Muscle of leg (tissue), 11 donors: ENCODE measurements around the gene PNMA5. TPM values are rescaled to one million over a fixed set of nuclear protein-coding genes. Genes with fewer than 3 reads are reported as not detected.
"Not testable (repeated sequence)": the region's sequence is repeated elsewhere in the genome, so short reads cannot be mapped to it uniquely, and the experiment has no call there.

Experiments
- DNase-seq: peaks from one replicate; pipeline ENCODE4 v3.0.0; 2013
- H3K27ac ChIP-seq: one replicate; pipeline ENCODE4 v1.5.1; 2013; ENCODE audit warnings: mild to moderate bottlenecking, low read length, control low read depth
- H3K27me3 ChIP-seq: one replicate; pipeline ENCODE4 v1.6.1; 2013; ENCODE audit warnings: low read length; ENCODE audit not compliant: control insufficient read depth, insufficient read depth
- H3K36me3 ChIP-seq: one replicate; pipeline ENCODE4 v1.6.1; 2013; ENCODE audit warnings: low read length; ENCODE audit not compliant: control insufficient read depth, insufficient read depth
- H3K4me1 ChIP-seq: one replicate; pipeline ENCODE4 v1.6.1; 2013; ENCODE audit warnings: low read length; ENCODE audit not compliant: control insufficient read depth, insufficient read depth
- H3K4me3 ChIP-seq: one replicate; pipeline ENCODE4 v1.5.1; 2013; ENCODE audit warnings: low read length, control low read depth
- H3K9me3 ChIP-seq: replicated peaks from 2 replicates; pipeline ENCODE4 v1.6.1; 2013; ENCODE audit warnings: low read depth, low read length; ENCODE audit not compliant: control insufficient read depth
- WGBS: methylation state at CpG from one replicate; pipeline ENCODE4 v1.1.5; 2013; ENCODE audit warnings: missing lambda C conversion rate; ENCODE audit not compliant: insufficient coverage; 5-methylcytosine and 5-hydroxymethylcytosine counted together
- polyA plus RNA-seq, 8 donors: library from polyadenylated mRNA; unstranded; fragments of 120-200 nt; gene quantifications; one replicate each; pipeline versions ENCODE4 v1.2.1 to v1.2.3, GENCODE V29; 2013; ENCODE audit warnings: inconsistent platforms in 1 of 8, low replicate concordance in 1 of 8; ENCODE audit not compliant: insufficient read length in 8 of 8, insufficient read depth in 1 of 8
- total RNA-seq: library from RNA; stranded (reverse); fragments of 120-200 nt; gene quantifications from one replicate; pipeline ENCODE4 v1.2.4, GENCODE V29; 2013

The PNMA5 gene
- total and polyA plus RNA-seq, 9 donors, result not detected

DNA sequence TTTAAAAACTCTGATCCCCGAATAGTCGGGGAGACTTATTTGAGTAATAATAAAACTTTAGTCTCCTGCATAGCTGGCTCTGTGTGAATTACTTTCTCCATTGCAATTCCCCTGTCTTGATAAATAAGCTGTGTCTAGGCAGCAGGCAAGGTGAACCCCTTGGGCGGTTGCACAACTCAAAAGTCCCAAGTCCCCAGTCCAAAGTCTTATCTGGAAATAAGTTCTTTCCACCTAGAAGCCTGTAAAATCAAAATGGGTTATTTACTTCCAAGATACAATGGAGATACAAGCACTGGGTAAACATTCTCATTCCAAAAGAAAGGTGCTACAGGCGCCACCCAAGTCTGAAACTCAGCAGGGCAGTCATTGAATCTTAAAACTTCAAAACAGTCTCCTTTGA lies 10.1 kb upstream of the PNMA5 start:
- no peaks in the 10 kb centered on the region for H3K9me3 ChIP-seq
- H3K4me1 ChIP-seq, result no peaks in the 10 kb centered on the region
- peaks cover 6% of the 10 kb centered on the region for H3K27me3 ChIP-seq
- H3K4me3 ChIP-seq, result no peak overlapping the region
- H3K27ac ChIP-seq, result no peak overlapping the region
- no CpG with 5 or more reads among the region's 4 CpGs for WGBS
- no peaks in the 10 kb centered on the region for H3K36me3 ChIP-seq
- no peak for DNase-seq

DNA sequence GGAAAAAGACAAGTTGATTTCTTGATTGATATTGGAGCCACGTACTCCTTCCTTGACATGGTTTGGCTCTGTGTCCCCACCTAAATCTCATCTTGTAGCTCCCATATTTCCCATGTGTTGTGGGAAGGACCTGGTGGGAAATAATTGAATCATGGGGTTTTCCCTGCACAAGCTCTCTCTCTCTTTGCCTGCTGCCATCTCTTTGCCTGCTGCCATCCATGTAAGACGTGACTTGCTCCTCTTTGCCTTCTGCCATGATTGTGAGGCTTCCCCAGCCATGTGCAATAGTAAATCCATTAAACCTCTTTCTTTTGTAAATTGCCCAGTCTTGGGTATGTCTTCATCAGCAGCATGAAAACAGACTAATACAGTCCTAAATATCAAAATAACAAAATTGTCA lies 8.3 kb upstream of the PNMA5 start:
- DNase-seq, H3K4me1 ChIP-seq, H3K27ac ChIP-seq, H3K36me3 ChIP-seq, H3K4me3 ChIP-seq, H3K27me3 ChIP-seq, H3K9me3 ChIP-seq: not testable (repeated sequence)
- WGBS, result 57% methylated on average over 1 of the region's 2 CpGs

DNA sequence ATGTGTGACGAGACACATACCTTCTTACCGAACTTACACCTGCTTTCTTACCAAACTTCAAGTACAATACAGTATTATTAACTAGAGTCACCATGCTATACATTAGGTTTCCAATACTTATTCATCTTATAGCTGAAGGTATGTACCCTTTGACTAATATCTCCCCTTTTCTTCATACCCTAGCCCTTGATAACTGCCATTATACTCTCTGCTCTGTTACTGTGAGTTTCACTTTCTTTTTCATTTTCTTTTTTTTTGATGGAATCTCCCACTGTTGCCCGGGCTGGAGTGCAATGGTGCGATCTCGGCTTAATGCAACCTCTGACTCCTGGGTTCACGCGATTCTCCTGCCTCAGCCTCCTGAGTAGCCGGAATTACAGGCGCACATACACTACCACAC lies 3.4 kb upstream of the PNMA5 start:
- no peak overlapping the region for H3K27ac ChIP-seq
- peaks cover 4% of the 10 kb centered on the region for H3K27me3 ChIP-seq
- no peak for DNase-seq
- H3K36me3 ChIP-seq, result no peaks in the 10 kb centered on the region
- no peak overlapping the region for H3K4me3 ChIP-seq
- 89% methylated on average over 5 of the region's 9 CpGs for WGBS
- H3K9me3 ChIP-seq, result no peaks in the 10 kb centered on the region
- no peaks in the 10 kb centered on the region for H3K4me1 ChIP-seq

DNA sequence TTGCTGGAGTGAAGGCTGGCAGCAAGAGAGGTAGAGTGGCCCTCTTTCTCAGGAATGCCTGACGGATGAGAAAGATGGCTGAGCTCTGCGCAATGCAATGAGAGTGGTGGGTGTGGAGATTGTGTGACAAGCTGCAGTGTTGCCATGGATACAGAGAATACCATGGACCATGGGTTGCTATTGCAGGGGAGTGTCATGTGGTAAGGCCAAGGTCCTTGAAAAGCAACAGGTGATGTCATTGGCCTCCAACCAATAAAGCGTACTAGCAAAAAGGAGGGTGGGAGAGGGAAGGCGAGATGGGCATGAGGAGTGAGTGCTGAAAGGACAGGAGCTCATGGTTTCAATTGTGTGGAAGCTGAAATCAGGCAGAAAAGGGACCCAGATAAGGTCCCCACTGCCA lies 1.8 kb downstream of the PNMA5 start:
- H3K27me3 ChIP-seq, result peaks cover 9% of the 10 kb centered on the region
- H3K4me1 ChIP-seq, result no peaks in the 10 kb centered on the region
- H3K9me3 ChIP-seq, result no peaks in the 10 kb centered on the region
- H3K27ac ChIP-seq, result no peak overlapping the region
- no peaks in the 10 kb centered on the region for H3K36me3 ChIP-seq
- DNase-seq, result no peak
- H3K4me3 ChIP-seq, result no peak overlapping the region
- 69% methylated on average over 4 of the region's 4 CpGs for WGBS

DNA sequence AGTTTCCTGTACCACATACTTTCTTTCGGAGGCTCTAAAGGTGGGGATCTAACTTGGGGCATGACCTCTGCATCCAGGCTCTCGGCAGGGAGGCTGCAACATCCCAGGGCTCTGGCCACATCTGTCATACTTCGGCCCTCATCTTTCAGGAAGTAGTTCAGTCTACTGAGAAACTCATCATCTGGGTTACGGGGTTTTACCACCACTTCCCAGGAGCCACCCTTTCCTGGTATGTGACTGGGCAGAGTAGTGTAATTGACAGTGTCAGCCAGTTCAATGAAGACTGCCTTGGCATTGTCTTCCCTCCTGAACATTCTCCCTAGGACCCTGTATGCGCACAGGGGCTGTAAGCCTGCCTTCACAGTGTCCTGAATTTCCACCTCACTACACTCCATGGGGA lies 2.8 kb downstream of the PNMA5 start:
- 75% methylated on average over 3 of the region's 5 CpGs for WGBS
- H3K4me3 ChIP-seq, result no peak overlapping the region
- no peaks in the 10 kb centered on the region for H3K4me1 ChIP-seq
- H3K27me3 ChIP-seq, result peaks cover 7% of the 10 kb centered on the region
- no peak for DNase-seq
- no peak overlapping the region for H3K27ac ChIP-seq
- no peaks in the 10 kb centered on the region for H3K9me3 ChIP-seq
- H3K36me3 ChIP-seq, result no peaks in the 10 kb centered on the region

DNA sequence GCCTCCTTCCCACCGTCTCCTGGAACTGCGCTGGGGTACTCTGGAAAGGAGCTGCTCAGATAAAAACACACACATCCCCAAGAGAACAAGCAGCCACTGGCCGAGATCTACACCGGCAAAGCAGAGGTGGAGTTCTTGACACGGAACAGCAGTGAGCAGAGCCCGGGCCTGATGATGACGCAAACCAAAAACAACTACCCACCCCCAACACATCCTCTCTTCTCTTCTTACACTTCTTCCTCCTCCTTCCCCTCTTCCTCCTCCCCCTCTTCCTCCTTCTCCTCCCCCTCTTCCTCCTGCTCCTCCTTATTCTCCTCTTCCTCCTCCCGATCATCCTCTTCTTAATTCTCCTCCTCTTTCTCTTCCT lies 4.6 kb downstream of the PNMA5 start:
- H3K27me3 ChIP-seq, result peaks cover 7% of the 10 kb centered on the region
- H3K36me3 ChIP-seq, result no peaks in the 10 kb centered on the region
- no peaks in the 10 kb centered on the region for H3K9me3 ChIP-seq
- H3K4me3 ChIP-seq, result no peak overlapping the region
- DNase-seq, result peak; percentile 41
- no peak overlapping the region for H3K27ac ChIP-seq
- no peaks in the 10 kb centered on the region for H3K4me1 ChIP-seq
- 53% methylated on average over 5 of the region's 8 CpGs for WGBS

DNA sequence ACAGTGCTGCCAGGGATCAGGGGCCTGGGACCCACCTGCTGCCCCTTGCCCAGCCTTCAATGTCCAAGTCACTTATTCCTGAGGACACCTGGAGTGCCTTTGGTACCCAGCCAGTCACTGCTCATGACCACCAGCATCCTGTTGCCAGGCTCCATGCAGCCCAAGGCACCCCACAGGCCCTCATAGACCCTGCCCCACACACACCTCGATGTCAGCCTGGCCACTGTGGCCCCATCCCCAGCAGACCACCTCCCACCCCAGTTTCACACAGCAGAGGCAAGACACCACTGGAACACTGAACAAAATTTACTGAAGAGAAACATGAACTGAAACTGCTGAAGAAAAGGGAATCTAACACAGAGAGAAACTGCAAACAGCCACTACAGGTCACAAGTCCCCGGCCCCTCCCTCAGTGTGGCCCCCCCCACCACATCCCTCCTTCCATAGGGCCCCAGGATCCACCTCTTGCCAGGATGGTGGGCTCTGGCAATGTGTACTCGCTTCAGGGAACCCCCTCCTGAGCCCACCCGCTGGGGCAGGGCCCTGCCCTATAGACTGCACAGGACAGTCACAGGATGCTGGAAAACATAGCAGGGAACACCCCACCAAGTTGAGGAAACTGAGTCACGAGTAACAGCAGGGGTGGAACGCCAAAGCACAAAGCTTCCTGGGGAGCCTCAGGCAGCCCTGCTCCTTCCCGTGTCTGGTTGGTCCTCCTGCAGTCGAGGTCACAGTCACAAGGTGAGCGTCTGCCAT lies 5.2 kb downstream of the PNMA5 start:
- H3K27me3 ChIP-seq, result peaks cover 7% of the 10 kb centered on the region
- no peaks in the 10 kb centered on the region for H3K4me1 ChIP-seq
- no peak overlapping the region for H3K27ac ChIP-seq
- WGBS, result 54% methylated on average over 8 of the region's 9 CpGs
- no peaks in the 10 kb centered on the region for H3K9me3 ChIP-seq
- peak; percentile 27 for DNase-seq
- H3K36me3 ChIP-seq, result no peaks in the 10 kb centered on the region
- no peak overlapping the region for H3K4me3 ChIP-seq

DNA sequence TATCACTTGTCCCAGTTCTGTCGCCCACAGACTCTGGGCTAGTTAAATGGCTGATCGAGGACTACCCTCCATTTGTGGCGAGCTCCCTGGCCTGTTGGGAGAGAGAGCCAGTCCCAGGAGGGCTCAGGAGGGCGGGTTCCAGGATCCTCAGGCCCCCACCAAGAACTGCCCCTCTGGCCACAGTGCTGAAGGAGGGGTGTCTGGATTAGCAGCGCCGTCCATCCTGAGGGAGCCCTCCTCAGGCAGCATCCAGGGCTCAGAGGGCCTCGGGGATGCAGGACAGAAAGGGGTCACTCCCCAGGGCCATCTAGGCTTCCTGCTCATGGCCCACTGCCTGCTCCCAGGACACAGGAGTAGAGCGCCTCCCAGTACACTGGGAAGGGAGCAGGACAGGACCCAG lies 6.1 kb downstream of the PNMA5 start:
- Histone ChIP-seq H3K9me3 (no peaks in the 10 kb centered on the region), H3K27me3 (peaks cover 7% of the 10 kb centered on the region), H3K4me1 (no peaks in the 10 kb centered on the region), H3K4me3 (no peak overlapping the region), H3K36me3 (no peaks in the 10 kb centered on the region), H3K27ac (no peak overlapping the region)
- DNase-seq, result no peak
- WGBS, result 62% methylated on average over 2 of the region's 8 CpGs

DNA sequence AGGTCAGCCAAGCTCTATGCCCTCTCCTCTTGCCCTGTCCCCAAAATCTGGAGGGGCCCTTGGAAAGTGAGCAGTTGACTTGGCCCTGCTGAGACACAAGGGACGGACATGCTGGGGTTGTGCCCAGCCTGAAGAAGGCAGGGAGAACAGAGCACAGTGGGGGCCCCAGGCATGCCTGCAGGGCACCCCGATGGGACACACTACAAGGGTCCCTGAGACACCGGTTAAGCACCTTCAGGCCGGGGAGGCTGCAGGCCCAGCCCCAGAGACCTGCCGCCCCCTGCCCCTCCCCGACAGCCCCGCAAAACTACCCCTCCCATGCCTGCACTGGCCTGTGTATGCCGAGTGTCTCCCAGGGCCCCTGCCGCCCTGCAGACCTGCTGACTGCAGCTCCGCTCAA lies 6.8 kb downstream of the PNMA5 start:
- not testable (repeated sequence) for H3K4me1 ChIP-seq, H3K36me3 ChIP-seq, H3K27me3 ChIP-seq, H3K9me3 ChIP-seq, H3K4me3 ChIP-seq, DNase-seq, H3K27ac ChIP-seq
- 63% methylated on average over 1 of the region's 10 CpGs for WGBS

DNA sequence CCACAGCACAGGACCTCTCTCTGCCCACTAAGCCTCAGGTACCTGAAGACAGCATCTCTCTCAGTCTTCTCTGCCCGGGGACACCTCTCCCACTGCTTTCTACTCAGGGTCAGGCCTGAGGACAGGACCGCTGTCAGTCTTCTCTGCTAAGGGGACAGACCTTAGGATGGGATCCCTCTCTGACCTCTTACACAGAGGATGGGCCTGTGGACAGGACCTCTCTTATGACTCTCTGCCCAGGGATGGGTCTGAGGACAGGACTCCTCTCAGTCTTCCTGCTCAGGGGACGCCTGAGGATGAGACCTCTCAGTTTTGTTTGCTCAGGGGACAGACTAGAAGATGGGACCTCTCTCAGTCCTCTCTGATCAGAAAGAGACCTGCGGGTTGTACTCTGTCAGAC lies 8.5 kb downstream of the PNMA5 start:
- DNase-seq, H3K27me3 ChIP-seq, H3K4me3 ChIP-seq, H3K27ac ChIP-seq, H3K36me3 ChIP-seq, H3K4me1 ChIP-seq, H3K9me3 ChIP-seq: not testable (repeated sequence)
- no CpG with 5 or more reads among the region's 4 CpGs for WGBS

DNA sequence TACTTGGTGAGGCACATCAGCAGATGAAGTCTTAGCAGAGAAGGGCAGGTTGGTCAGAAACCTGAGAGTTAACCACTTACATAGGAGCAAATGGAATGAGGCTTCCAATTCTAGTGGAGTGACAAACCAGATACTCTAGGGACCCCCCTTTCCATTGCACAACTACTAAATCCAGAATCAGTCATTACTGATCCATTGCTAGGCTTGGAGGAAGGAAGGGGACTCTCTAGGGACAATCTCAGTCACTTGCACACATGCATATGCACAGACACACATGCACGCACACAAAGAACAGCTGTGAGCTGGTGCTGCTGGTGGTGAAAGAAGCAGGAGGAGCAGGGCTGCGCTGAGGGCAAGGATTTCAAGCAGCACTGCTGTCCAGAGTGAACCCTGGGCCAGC lies 25.7 kb downstream of the PNMA5 start:
- no peaks in the 10 kb centered on the region for H3K4me1 ChIP-seq
- H3K9me3 ChIP-seq, result no peaks in the 10 kb centered on the region
- peaks cover 8% of the 10 kb centered on the region for H3K36me3 ChIP-seq
- peaks cover 4% of the 10 kb centered on the region for H3K27me3 ChIP-seq
- H3K4me3 ChIP-seq, result no peak overlapping the region
- 71% methylated on average over 2 of the region's 2 CpGs for WGBS
- H3K27ac ChIP-seq, result no peak overlapping the region
- DNase-seq, result no peak
